ENCODE data around the gene AKAP10. TPM values are rescaled to one million over a fixed set of nuclear protein-coding genes. Genes with fewer than 3 reads are reported as not detected.

AKAP10 gene
- total RNA-seq, 4 donors from 2014 or later, result 16.9 to 26.7 (median 21.3) TPM

GRCh38 chr17:19933628-19934027, 44.0 kb downstream of the AKAP10 start:
- Histone ChIP-seq H3K36me3 (peaks cover 85% of the 10 kb centered on the region), H3K4me3 (no peak overlapping the region), H3K27ac (no peak overlapping the region), H3K27me3 (no peaks in the 10 kb centered on the region), H3K9me3 (no peaks in the 10 kb centered on the region), H3K4me1 (no peaks in the 10 kb centered on the region)
- WGBS, result 98% methylated on average over 5 of the region's 5 CpGs
- no peak for TF ChIP-seq CTCF (IDR thresholded peaks at IDR 0.05)
- no peak for TF ChIP-seq EP300 (IDR thresholded peaks at IDR 0.05)
- no peak for TF ChIP-seq POLR2A (IDR thresholded peaks at IDR 0.05)
- no peak for TF ChIP-seq POLR2AphosphoS5 (IDR thresholded peaks at IDR 0.05)
- no peak for DNase-seq (ENCODE audit: low spot score in 2 of 2)

- Histone ChIP-seq H3K36me3 (peaks cover 86% of the 10 kb centered on the region), H3K4me3 (no peak overlapping the region), H3K9me3 (no peaks in the 10 kb centered on the region), H3K27ac (no peak overlapping the region), H3K4me1 (no peaks in the 10 kb centered on the region), H3K27me3 (no peaks in the 10 kb centered on the region)
- DNase-seq (ENCODE audit: low spot score in 2 of 2), result no peak
- TF ChIP-seq EP300 (IDR thresholded peaks at IDR 0.05) (no peak), POLR2AphosphoS5 (IDR thresholded peaks at IDR 0.05) (no peak), CTCF (IDR thresholded peaks at IDR 0.05) (no peak), POLR2A (IDR thresholded peaks at IDR 0.05) (no peak)
- WGBS, result 84% methylated on average over 5 of the region's 5 CpGs
Measured at GRCh38 chr17:19933221-19933620, 44.4 kb downstream of the AKAP10 start.

- Histone ChIP-seq H3K4me1 (no peaks in the 10 kb centered on the region), H3K27me3 (no peaks in the 10 kb centered on the region), H3K27ac (no peak overlapping the region), H3K36me3 (peaks cover 79% of the 10 kb centered on the region), H3K9me3 (no peaks in the 10 kb centered on the region), H3K4me3 (no peak overlapping the region)
- TF ChIP-seq POLR2A (IDR thresholded peaks at IDR 0.05), result no peak
- no peak for TF ChIP-seq CTCF (IDR thresholded peaks at IDR 0.05)
- no peak for TF ChIP-seq EP300 (IDR thresholded peaks at IDR 0.05)
- TF ChIP-seq POLR2AphosphoS5 (IDR thresholded peaks at IDR 0.05), result no peak
- no peak for DNase-seq (ENCODE audit: low spot score in 2 of 2)
- 91% methylated on average over 4 of the region's 4 CpGs for WGBS
Measured at GRCh38 chr17:19928299-19928698, 49.3 kb downstream of the AKAP10 start.

GRCh38 chr17:19915245-19915978, 62.2 kb downstream of the AKAP10 start:
- DNase-seq (ENCODE audit: low spot score in 2 of 2), result no peak
- 75% methylated on average over 2 of the region's 2 CpGs for WGBS

More at GRCh38 chr17:19915245-19915978, 62.2 kb downstream of the AKAP10 start:
- no peak overlapping the region for H3K27ac ChIP-seq
- no peak for TF ChIP-seq EP300 (IDR thresholded peaks at IDR 0.05)
- TF ChIP-seq POLR2AphosphoS5 (IDR thresholded peaks at IDR 0.05), result no peak
- no peak for TF ChIP-seq POLR2A (IDR thresholded peaks at IDR 0.05)
- no peak for TF ChIP-seq CTCF (IDR thresholded peaks at IDR 0.05)
- no peaks in the 10 kb centered on the region for H3K9me3 ChIP-seq
- H3K27me3 ChIP-seq, result no peaks in the 10 kb centered on the region
- H3K4me3 ChIP-seq, result no peak overlapping the region
- peaks cover 82% of the 10 kb centered on the region for H3K36me3 ChIP-seq
- no peaks in the 10 kb centered on the region for H3K4me1 ChIP-seq

Measured in suprapubic skin (tissue), 4 donors.